Spleen (tissue), 11 donors: ENCODE data around the gene PTCD2. TPM values are rescaled to one million over a fixed set of nuclear protein-coding genes. Genes with fewer than 3 reads are reported as not detected.

Experiments
- DNase-seq: peaks from one replicate; pipeline ENCODE4 v3.0.0-alpha.2; 2020
- H3K27ac ChIP-seq, 8 donors: fragments of 200-600 bp; sonication (generic) in 7 of 8; 1 replicate in 4 of 8; 2 replicates in 4 of 8; pipeline versions ENCODE4 v1.5.0 to v1.8.0; 2016 to 2021; ENCODE audit warnings: inconsistent platforms in 4 of 8, mild to moderate bottlenecking in 4 of 8, moderate library complexity in 1 of 8
- H3K27me3 ChIP-seq, 7 donors: fragments of 200-600 bp; sonication (generic) in 6 of 7; replicated peaks in 1 of 7; 1 replicate in 4 of 7; 2 replicates in 3 of 7; pipeline versions ENCODE4 v1.5.0 to v1.8.0; 2016 to 2021; ENCODE audit warnings: inconsistent platforms in 3 of 7, mild to moderate bottlenecking in 1 of 7
- H3K36me3 ChIP-seq, 6 donors: fragments of 200-600 bp; sonication (generic) in 5 of 6; 1 replicate in 4 of 6; 2 replicates in 2 of 6; pipeline versions ENCODE4 v1.5.0 to v1.8.0; 2016 to 2021; ENCODE audit warnings: inconsistent platforms in 2 of 6
- H3K4me1 ChIP-seq, 6 donors: fragments of 200-600 bp; sonication (generic) in 5 of 6; 1 replicate in 3 of 6; 2 replicates in 3 of 6; pipeline versions ENCODE4 v1.5.0 to v1.8.0; 2016 to 2021; ENCODE audit warnings: inconsistent platforms in 3 of 6
- H3K4me3 ChIP-seq, 8 donors: fragments of 200-600 bp; sonication (generic) in 7 of 8; 1 replicate in 4 of 8; 2 replicates in 4 of 8; pipeline versions ENCODE4 v1.5.0 to v1.8.0; 2016 to 2021; ENCODE audit warnings: inconsistent platforms in 4 of 8, mild to moderate bottlenecking in 4 of 8, moderate library complexity in 2 of 8
- H3K9me3 ChIP-seq, 8 donors: fragments of 200-600 bp; sonication (generic) in 7 of 8; 1 replicate in 4 of 8; 2 replicates in 4 of 8; pipeline versions ENCODE4 v1.5.0 to v1.8.0; 2016 to 2021; ENCODE audit warnings: inconsistent platforms in 4 of 8
- POLR2A ChIP-seq, 3 donors: fragments of 450-650 bp; IDR thresholded peaks; one replicate each; pipeline ENCODE4 v1.5.1; 2017; ENCODE audit warnings: antibody characterized with exemption in 3 of 3, mild to moderate bottlenecking in 1 of 3
- POLR2AphosphoS5 ChIP-seq, 3 donors: sonication (generic); formaldehyde crosslinking; IDR thresholded peaks; one replicate each; pipeline ENCODE4 v1.5.1; 2017; ENCODE audit warnings: antibody characterized with exemption in 3 of 3
- WGBS, 5 donors: extraction: QIAGEN DNeasy Blood & Tissue Kit in 3 of 5; methylation state at CpG; one replicate each; pipeline versions ENCODE4 v1.1.5 to v1.1.7; 2013 to 2018; 5-methylcytosine and 5-hydroxymethylcytosine counted together
- intact Hi-C: fragments of 100-400 bp; cut with DNase I; formaldehyde crosslinking; loops from one replicate; pipeline ENCODE4 v1.15.0; 2023; ENCODE audit warnings: low total_unique reads
- polyA plus RNA-seq, 3 donors: library from polyadenylated mRNA; stranded (reverse); fragments of 200-250 nt; gene quantifications; one replicate each; pipeline ENCODE4 v1.2.1, GENCODE V29; 2013
- total RNA-seq, 7 donors: library from RNA; depleted of rRNA in 3 of 7; stranded (reverse); fragments of >200 nt in 3 of 7; fragmentation: NEBNext Ultra II Directional in 4 of 7; extraction: Animal tissue kit (Norgen Biotek cat#: 25700) in 4 of 7; gene quantifications; one replicate each; pipeline versions ENCODE4 v1.1.0 to v1.2.1, GENCODE V29; 2016 to 2021
- TF ChIP-seq, protein P1 (sequence below), 11 experiments: fragments of 200-600 bp in 7 of 11; fragments of 450-650 bp in 4 of 11; sonication (generic) in 4 of 11; IDR thresholded peaks in 8 of 11; conservative IDR thresholded peaks in 3 of 11; 1 replicate in 7 of 11; 2 replicates in 4 of 11; pipeline versions ENCODE4 v1.4.0 to v1.8.0; 2016 to 2021; ENCODE audit warnings: antibody characterized with exemption in 11 of 11, inconsistent platforms in 4 of 11, mild to moderate bottlenecking in 1 of 11
- donor health status: healthy with polysubstance abuse.
- donor health status: DM: no; HTN: no; CAD: no; lungs with moderate emphysema.
- donor health status: DM: no; HTN: no; CAD: no.
- donor health status: Bipolar disorder and iron deficiency.
- donor health status: healthy.
- donor health status: DM: no; HTN: no; CAD: no.
- donor health status: DM: yes; HTN: yes; CAD: no.

PTCD2 gene
- total and polyA plus RNA-seq, 10 donors: 1.2 to 11.7 (median 7.5) TPM

DNA sequence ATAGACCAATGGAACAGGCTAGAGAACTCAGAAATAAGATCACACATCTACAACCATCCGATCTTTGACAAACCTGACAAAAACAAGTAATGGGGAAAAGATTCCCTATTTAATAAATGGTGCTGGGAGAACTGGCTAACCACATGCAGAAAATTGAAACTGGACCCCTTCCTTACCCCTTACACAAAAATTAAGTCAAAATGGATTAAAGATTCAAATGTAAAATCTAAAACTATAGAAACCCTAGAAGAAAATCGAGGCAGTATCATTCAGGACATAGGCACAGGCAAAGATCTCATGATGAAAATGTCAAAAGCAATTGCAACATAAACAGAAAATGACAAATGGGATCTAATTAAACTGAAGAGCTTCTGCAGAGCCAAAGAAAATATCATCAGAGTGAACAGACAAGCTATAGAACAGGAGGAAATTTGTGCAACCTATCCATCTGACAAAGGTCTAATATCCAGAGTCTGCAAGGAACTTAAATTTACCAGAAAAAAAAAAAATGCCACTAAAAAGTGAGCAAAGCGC is 43.9 kb upstream of the PTCD2 start:
- intact Hi-C loops: no loop called here
- H3K4me1 ChIP-seq: peaks cover 0 to 9% (median 4%) of the 10 kb centered on the region in 6 donors
- no peak overlapping the region for H3K4me3 ChIP-seq
- no peak overlapping the region for H3K27ac ChIP-seq
- H3K9me3 ChIP-seq: peaks cover 0 to 10% (median 0%) of the 10 kb centered on the region in 8 donors
- TF ChIP-seq POLR2AphosphoS5 (IDR thresholded peaks at IDR 0.05) (no peak), POLR2A (IDR thresholded peaks at IDR 0.05) (no peak)
- TF ChIP-seq, protein P1, sequence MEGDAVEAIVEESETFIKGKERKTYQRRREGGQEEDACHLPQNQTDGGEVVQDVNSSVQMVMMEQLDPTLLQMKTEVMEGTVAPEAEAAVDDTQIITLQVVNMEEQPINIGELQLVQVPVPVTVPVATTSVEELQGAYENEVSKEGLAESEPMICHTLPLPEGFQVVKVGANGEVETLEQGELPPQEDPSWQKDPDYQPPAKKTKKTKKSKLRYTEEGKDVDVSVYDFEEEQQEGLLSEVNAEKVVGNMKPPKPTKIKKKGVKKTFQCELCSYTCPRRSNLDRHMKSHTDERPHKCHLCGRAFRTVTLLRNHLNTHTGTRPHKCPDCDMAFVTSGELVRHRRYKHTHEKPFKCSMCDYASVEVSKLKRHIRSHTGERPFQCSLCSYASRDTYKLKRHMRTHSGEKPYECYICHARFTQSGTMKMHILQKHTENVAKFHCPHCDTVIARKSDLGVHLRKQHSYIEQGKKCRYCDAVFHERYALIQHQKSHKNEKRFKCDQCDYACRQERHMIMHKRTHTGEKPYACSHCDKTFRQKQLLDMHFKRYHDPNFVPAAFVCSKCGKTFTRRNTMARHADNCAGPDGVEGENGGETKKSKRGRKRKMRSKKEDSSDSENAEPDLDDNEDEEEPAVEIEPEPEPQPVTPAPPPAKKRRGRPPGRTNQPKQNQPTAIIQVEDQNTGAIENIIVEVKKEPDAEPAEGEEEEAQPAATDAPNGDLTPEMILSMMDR (IDR thresholded peaks at IDR 0.05 in 8 of 11, conservative IDR thresholded peaks at IDR 0.05 in 3 of 11): no peak
- no peaks in the 10 kb centered on the region for H3K27me3 ChIP-seq
- WGBS, 5 donors: 95 to 98% (median 96%) methylated on average over 3 of the region's 3 CpGs
- peaks cover 0 to 26% (median 4%) of the 10 kb centered on the region in 6 donors for H3K36me3 ChIP-seq
- no peak for DNase-seq

DNA sequence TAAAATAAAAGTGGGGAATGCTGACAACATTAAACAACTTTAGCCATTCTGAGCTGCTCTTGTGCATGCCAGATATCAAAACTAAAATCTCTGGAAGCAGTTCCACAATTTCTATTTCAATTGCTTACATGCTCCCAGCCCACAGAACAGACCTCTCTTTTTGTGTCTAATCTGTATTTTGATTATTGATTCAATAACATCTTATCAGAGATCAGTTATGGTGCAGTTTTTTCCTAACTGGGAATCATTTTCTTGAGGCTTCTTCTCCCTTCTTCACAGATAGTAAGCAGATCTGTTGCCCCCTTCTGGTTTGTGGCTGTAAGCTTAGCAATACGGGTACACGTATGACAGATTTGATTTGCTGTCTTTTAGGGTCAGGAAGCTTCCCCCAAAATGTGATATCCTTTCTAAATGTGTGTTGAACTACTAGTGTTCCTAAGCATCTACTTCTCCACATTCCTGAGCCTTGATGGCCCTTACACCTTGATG is 39.5 kb upstream of the PTCD2 start:
- Histone ChIP-seq H3K4me1 (peaks cover 0 to 32% (median 10%) of the 10 kb centered on the region in 6 donors), H3K36me3 (peaks cover 0 to 40% (median 4%) of the 10 kb centered on the region in 6 donors), H3K27ac (peak overlapping the region in 3 of 8 donors; percentile 27 to 51 (median 51)), H3K27me3 (no peaks in the 10 kb centered on the region), H3K9me3 (peaks cover 0 to 10% (median 0%) of the 10 kb centered on the region in 8 donors), H3K4me3 (no peak overlapping the region)
- intact Hi-C loops: no loop called here
- TF ChIP-seq POLR2A (IDR thresholded peaks at IDR 0.05) (no peak), POLR2AphosphoS5 (IDR thresholded peaks at IDR 0.05) (no peak)
- TF ChIP-seq, protein P1 (IDR thresholded peaks at IDR 0.05 in 8 of 11, conservative IDR thresholded peaks at IDR 0.05 in 3 of 11): peak in 3 of 11 experiments; percentile 14 to 41 (median 24)
- 42 to 59% (median 50%) methylated on average over 2 of the region's 2 CpGs for WGBS, 5 donors
- DNase-seq: no peak

DNA sequence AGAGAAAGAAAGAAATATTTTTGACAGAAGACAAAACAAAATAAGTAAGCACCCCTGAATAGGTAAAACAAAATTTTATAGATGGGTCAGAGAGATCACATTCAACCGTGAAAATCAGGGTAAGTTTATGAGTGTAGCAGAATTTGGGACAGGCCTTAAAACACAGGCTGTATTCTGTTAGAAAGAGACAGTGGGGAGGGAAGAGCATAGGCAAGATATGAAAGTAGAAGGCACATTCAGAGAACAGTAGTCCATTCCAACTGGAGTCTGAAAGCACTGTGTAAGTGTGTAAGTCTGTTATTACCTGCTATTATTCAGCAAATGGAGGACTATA is 38.8 kb upstream of the PTCD2 start:
- Histone ChIP-seq H3K36me3 (peaks cover 0 to 37% (median 4%) of the 10 kb centered on the region in 6 donors), H3K27ac (peak overlapping the region in 4 of 8 donors; percentile 3 to 51 (median 39)), H3K9me3 (peaks cover 0 to 6% (median 0%) of the 10 kb centered on the region in 8 donors), H3K4me1 (peaks cover 0 to 32% (median 10%) of the 10 kb centered on the region in 6 donors), H3K4me3 (no peak overlapping the region), H3K27me3 (no peaks in the 10 kb centered on the region)
- TF ChIP-seq POLR2AphosphoS5 (IDR thresholded peaks at IDR 0.05): no peak
- no peak for TF ChIP-seq POLR2A (IDR thresholded peaks at IDR 0.05)
- TF ChIP-seq, protein P1 (IDR thresholded peaks at IDR 0.05 in 8 of 11, conservative IDR thresholded peaks at IDR 0.05 in 3 of 11): no peak
- intact Hi-C loops: no loop called here
- WGBS, 5 donors: 86 to 98% (median 90%) methylated on average over 1 of the region's 1 CpG
- no peak for DNase-seq

DNA sequence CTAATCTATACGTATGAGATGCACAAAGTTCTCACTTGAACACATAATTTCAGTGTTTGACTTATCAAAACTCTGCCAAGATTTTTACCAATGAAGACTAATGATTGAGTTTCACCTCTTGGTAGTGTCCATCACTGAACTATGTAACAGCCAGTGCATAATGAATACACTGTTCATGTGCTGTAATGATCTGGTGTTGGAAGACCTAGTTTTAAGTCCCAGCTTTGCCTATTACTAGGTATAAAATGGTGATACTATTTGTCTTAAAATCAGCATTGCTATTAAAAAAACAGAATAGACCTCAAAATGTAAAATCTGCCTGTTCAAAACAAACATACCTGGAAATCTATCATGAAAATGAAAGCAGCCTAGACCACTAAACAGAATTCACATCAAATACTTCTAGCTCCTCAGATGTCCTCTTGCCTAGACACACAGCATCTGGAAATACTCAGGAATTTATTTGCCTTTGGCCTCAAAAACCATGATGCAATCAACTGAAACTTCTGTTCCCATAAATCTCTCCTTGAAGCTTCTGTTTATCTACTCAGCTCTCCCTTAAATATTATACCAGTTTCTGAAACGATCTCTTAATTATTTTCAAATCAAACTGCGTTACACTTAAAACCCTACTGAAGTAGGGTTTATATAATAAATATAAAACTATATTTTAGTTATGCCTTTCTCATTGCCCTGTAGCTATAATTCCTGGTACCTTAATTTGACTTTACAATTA is 38.2 kb upstream of the PTCD2 start:
- Histone ChIP-seq H3K9me3 (peaks cover 0 to under 1% (median 0%) of the 10 kb centered on the region in 8 donors), H3K4me1 (peaks cover 0 to 32% (median 10%) of the 10 kb centered on the region in 6 donors), H3K36me3 (peaks cover 0 to 35% (median 2%) of the 10 kb centered on the region in 6 donors), H3K4me3 (no peak overlapping the region), H3K27me3 (no peaks in the 10 kb centered on the region), H3K27ac (peak overlapping the region in 6 of 8 donors; percentile 3 to 51 (median 28))
- 71 to 82% (median 80%) methylated on average over 3 of the region's 3 CpGs for WGBS, 5 donors
- no peak for DNase-seq
- TF ChIP-seq, protein P1 (IDR thresholded peaks at IDR 0.05 in 8 of 11, conservative IDR thresholded peaks at IDR 0.05 in 3 of 11): no peak
- TF ChIP-seq POLR2AphosphoS5 (IDR thresholded peaks at IDR 0.05): no peak
- intact Hi-C loops: no loop called here
